Liver (tissue), 9 donors: ENCODE measurements around the gene KAT5. TPM values are rescaled to one million over a fixed set of nuclear protein-coding genes. Genes with fewer than 3 reads are reported as not detected.
A peak's percentile ranks its signal among the peaks of the same experiment; 100 is the strongest.

Experiments used
- DNase-seq: peaks from one replicate; pipeline ENCODE4 v3.0.0-alpha.2; 2017; ENCODE audit warnings: low spot score
- H3K27ac ChIP-seq, 2 donors: one replicate each; pipeline ENCODE4 v1.7.0; 2013; ENCODE audit warnings: inconsistent platforms in 2 of 2, low read length in 2 of 2, control low read depth in 1 of 2, low read depth in 1 of 2, mild to moderate bottlenecking in 1 of 2
- H3K27me3 ChIP-seq, 4 donors: one replicate each; pipeline versions ENCODE4 v1.6.1 to v1.7.0; 2013; ENCODE audit warnings: low read length in 3 of 4, inconsistent platforms in 1 of 4, mild to moderate bottlenecking in 1 of 4, moderate library complexity in 1 of 4; ENCODE audit not compliant: control insufficient read depth in 4 of 4, insufficient read depth in 4 of 4
- H3K36me3 ChIP-seq, 4 donors: one replicate each; pipeline versions ENCODE4 v1.6.1 to v1.7.0; 2013; ENCODE audit warnings: low read length in 3 of 4, mild to moderate bottlenecking in 3 of 4, low read depth in 1 of 4, moderate library complexity in 1 of 4; ENCODE audit not compliant: control insufficient read depth in 4 of 4, insufficient read depth in 3 of 4
- H3K4me1 ChIP-seq, 4 donors: one replicate each; pipeline versions ENCODE4 v1.6.1 to v1.7.0; 2013; ENCODE audit warnings: low read length in 3 of 4, mild to moderate bottlenecking in 3 of 4, moderate library complexity in 1 of 4; ENCODE audit not compliant: control insufficient read depth in 4 of 4, insufficient read depth in 4 of 4
- H3K4me3 ChIP-seq, 3 donors: one replicate each; pipeline versions ENCODE4 v1.6.1 to v1.7.0; 2013; ENCODE audit warnings: low read length in 3 of 3, control low read depth in 1 of 3, low read depth in 1 of 3, mild to moderate bottlenecking in 1 of 3
- H3K9ac ChIP-seq, 2 donors: one replicate each; pipeline ENCODE4 v1.7.0; 2013; ENCODE audit warnings: low read length in 2 of 2, mild to moderate bottlenecking in 2 of 2, moderate library complexity in 2 of 2, control low read depth in 1 of 2, low read depth in 1 of 2
- H3K9me3 ChIP-seq, 4 donors: one replicate each; pipeline versions ENCODE4 v1.6.1 to v1.7.0; 2013; ENCODE audit warnings: low read length in 3 of 4; ENCODE audit not compliant: control insufficient read depth in 4 of 4
- EGR1 ChIP-seq, 2 donors: IDR thresholded peaks; 2 replicates each; pipeline ENCODE4 v1.6.1; 2016 to 2018; ENCODE audit warnings: antibody characterized with exemption in 2 of 2, low read depth in 2 of 2
- FOXA1 ChIP-seq: IDR thresholded peaks from 2 replicates; pipeline ENCODE4 v1.6.1; 2016; ENCODE audit warnings: antibody characterized with exemption
- FOXA2 ChIP-seq: IDR thresholded peaks from 2 replicates; pipeline ENCODE4 v1.6.1; 2016; ENCODE audit warnings: antibody characterized with exemption
- GABPA ChIP-seq, 2 donors: IDR thresholded peaks in 1 of 2; conservative IDR thresholded peaks in 1 of 2; 2 replicates each; pipeline ENCODE4 v1.6.1; 2016; ENCODE audit warnings: antibody characterized with exemption in 2 of 2, mild to moderate bottlenecking in 1 of 2, moderate library complexity in 1 of 2
- HNF4A ChIP-seq, 2 donors: conservative IDR thresholded peaks; 2 replicates each; pipeline ENCODE4 v1.6.1; 2016; ENCODE audit warnings: antibody characterized with exemption in 2 of 2, mild to moderate bottlenecking in 2 of 2
- HNF4G ChIP-seq: IDR thresholded peaks from 2 replicates; pipeline ENCODE4 v1.6.1; 2016; ENCODE audit warnings: antibody characterized with exemption
- JUND ChIP-seq, 2 donors: IDR thresholded peaks; 2 replicates each; pipeline ENCODE4 v1.6.1; 2016; ENCODE audit warnings: antibody characterized with exemption in 2 of 2
- NR2F2 ChIP-seq: IDR thresholded peaks from 2 replicates; pipeline ENCODE4 v1.6.1; 2016; ENCODE audit warnings: antibody characterized with exemption
- RAD21 ChIP-seq, 2 donors: IDR thresholded peaks; 2 replicates each; pipeline ENCODE4 v1.6.1; 2016; ENCODE audit warnings: antibody characterized with exemption in 2 of 2, mild to moderate bottlenecking in 2 of 2
- RXRA ChIP-seq, 2 donors: IDR thresholded peaks; 2 replicates each; pipeline ENCODE4 v1.6.1; 2017 to 2018; ENCODE audit warnings: antibody characterized with exemption in 2 of 2, mild to moderate bottlenecking in 1 of 2
- SP1 ChIP-seq: IDR thresholded peaks from 2 replicates; pipeline ENCODE4 v1.6.1; 2018; ENCODE audit warnings: antibody characterized with exemption, mild to moderate bottlenecking
- TAF1 ChIP-seq: conservative IDR thresholded peaks from 2 replicates; pipeline ENCODE4 v1.6.1; 2016; ENCODE audit warnings: antibody characterized with exemption, mild to moderate bottlenecking
- YY1 ChIP-seq: IDR thresholded peaks from 2 replicates; pipeline ENCODE4 v1.6.1; 2016; ENCODE audit warnings: antibody characterized with exemption, mild to moderate bottlenecking
- WGBS: extraction: QIAGEN DNeasy Blood & Tissue Kit; methylation state at CpG from one replicate; pipeline ENCODE4 v1.1.7; 2013; 5-methylcytosine and 5-hydroxymethylcytosine counted together
- polyA plus RNA-seq, 2 donors: library from polyadenylated mRNA; stranded (reverse) in 1 of 2; unstranded in 1 of 2; fragments of 200-250 nt in 1 of 2; fragments of >200 nt in 1 of 2; fragmentation: Nextera tagmentation in 1 of 2; extraction: Ambion mirVana in 1 of 2; gene quantifications; one replicate each; pipeline versions ENCODE4 v1.2.1 to v1.2.3, GENCODE V29; 2013 to 2015
- total RNA-seq, 2 donors: library from RNA; depleted of rRNA; stranded (reverse); fragments of >200 nt; gene quantifications; one replicate each; pipeline ENCODE4 v1.2.3, GENCODE V29; 2014
- TF ChIP-seq, protein P1 (sequence below): IDR thresholded peaks from 2 replicates; pipeline ENCODE4 v1.6.1; 2016; ENCODE audit warnings: antibody characterized with exemption
- TF ChIP-seq, protein P2 (sequence below): IDR thresholded peaks from 2 replicates; pipeline ENCODE4 v1.6.1; 2016; ENCODE audit warnings: antibody characterized with exemption
- TF ChIP-seq, protein P3 (sequence below): fragments of 150-350 bp; IDR thresholded peaks from 2 replicates; pipeline ENCODE4 v1.5.1; 2017; ENCODE audit warnings: improper control_type of control experiment, low read depth, low read length; ENCODE audit not compliant: missing input control
- TF ChIP-seq, protein P4 (sequence below): IDR thresholded peaks from 2 replicates; pipeline ENCODE4 v1.6.1; 2016; ENCODE audit warnings: antibody characterized with exemption, mild to moderate bottlenecking
- TF ChIP-seq, protein P5 (sequence below): IDR thresholded peaks from 2 replicates; pipeline ENCODE4 v1.6.1; 2016; ENCODE audit warnings: antibody characterized with exemption
- donor health status: healthy.
- donor health status: healthy.
- donor health status: healthy.
- donor health status: healthy.
- donor health status: healthy.

KAT5 gene
- total and polyA plus RNA-seq, 4 donors, result 15.5 to 22.9 (median 18.4) TPM

- peaks cover under 1 to 18% (median 15%) of the 10 kb centered on the region in 4 donors for H3K36me3 ChIP-seq
- no peak for DNase-seq
- peak overlapping the region; percentile 100 for H3K27ac ChIP-seq
- H3K9ac ChIP-seq, result peak overlapping the region; percentile 97
- TF ChIP-seq EGR1 (IDR thresholded peaks at IDR 0.05; ENCODE audit: low read depth in 2 of 2), result peak; percentile 38 to 80
- TF ChIP-seq, protein P1, sequence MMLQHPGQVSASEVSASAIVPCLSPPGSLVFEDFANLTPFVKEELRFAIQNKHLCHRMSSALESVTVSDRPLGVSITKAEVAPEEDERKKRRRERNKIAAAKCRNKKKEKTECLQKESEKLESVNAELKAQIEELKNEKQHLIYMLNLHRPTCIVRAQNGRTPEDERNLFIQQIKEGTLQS, result no peak
- peaks cover 0 to 30% (median 16%) of the 10 kb centered on the region in 4 donors for H3K4me1 ChIP-seq
- no peaks in the 10 kb centered on the region for H3K27me3 ChIP-seq
- H3K9me3 ChIP-seq, result no peaks in the 10 kb centered on the region
- 6% methylated on average over 15 of the region's 15 CpGs for WGBS
- peak overlapping the region; percentile 83 to 100 (median 98) for H3K4me3 ChIP-seq
These were observed 48.3 kb upstream of the KAT5 start for GRCh38 chr11:65663639-65664200.

GRCh38 chr11:65672180-65672860 is 39.7 kb upstream of the KAT5 start:
- no peaks in the 10 kb centered on the region for H3K9me3 ChIP-seq
- no peaks in the 10 kb centered on the region for H3K36me3 ChIP-seq
- no peaks in the 10 kb centered on the region for H3K4me1 ChIP-seq
- no peak overlapping the region for H3K9ac ChIP-seq
- H3K27ac ChIP-seq, result no peak overlapping the region
- H3K27me3 ChIP-seq, result no peaks in the 10 kb centered on the region
- no peak for DNase-seq
- TF ChIP-seq JUND (IDR thresholded peaks at IDR 0.05) (no peak), HNF4A (conservative IDR thresholded peaks at IDR 0.05) (no peak), GABPA (IDR thresholded peaks at IDR 0.05 in 1 of 2, conservative IDR thresholded peaks at IDR 0.05 in 1 of 2) (no peak), NR2F2 (no peak), YY1 (no peak), FOXA1 (no peak), EGR1 (IDR thresholded peaks at IDR 0.05; ENCODE audit: low read depth in 2 of 2) (no peak), HNF4G (no peak), TAF1 (no peak), RAD21 (IDR thresholded peaks at IDR 0.05) (no peak), FOXA2 (no peak), SP1 (no peak), RXRA (IDR thresholded peaks at IDR 0.05) (no peak)
- TF ChIP-seq, protein P2, sequence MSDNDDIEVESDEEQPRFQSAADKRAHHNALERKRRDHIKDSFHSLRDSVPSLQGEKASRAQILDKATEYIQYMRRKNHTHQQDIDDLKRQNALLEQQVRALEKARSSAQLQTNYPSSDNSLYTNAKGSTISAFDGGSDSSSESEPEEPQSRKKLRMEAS, result no peak
- TF ChIP-seq, protein P3, sequence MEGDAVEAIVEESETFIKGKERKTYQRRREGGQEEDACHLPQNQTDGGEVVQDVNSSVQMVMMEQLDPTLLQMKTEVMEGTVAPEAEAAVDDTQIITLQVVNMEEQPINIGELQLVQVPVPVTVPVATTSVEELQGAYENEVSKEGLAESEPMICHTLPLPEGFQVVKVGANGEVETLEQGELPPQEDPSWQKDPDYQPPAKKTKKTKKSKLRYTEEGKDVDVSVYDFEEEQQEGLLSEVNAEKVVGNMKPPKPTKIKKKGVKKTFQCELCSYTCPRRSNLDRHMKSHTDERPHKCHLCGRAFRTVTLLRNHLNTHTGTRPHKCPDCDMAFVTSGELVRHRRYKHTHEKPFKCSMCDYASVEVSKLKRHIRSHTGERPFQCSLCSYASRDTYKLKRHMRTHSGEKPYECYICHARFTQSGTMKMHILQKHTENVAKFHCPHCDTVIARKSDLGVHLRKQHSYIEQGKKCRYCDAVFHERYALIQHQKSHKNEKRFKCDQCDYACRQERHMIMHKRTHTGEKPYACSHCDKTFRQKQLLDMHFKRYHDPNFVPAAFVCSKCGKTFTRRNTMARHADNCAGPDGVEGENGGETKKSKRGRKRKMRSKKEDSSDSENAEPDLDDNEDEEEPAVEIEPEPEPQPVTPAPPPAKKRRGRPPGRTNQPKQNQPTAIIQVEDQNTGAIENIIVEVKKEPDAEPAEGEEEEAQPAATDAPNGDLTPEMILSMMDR, result no peak
- TF ChIP-seq, protein P4, sequence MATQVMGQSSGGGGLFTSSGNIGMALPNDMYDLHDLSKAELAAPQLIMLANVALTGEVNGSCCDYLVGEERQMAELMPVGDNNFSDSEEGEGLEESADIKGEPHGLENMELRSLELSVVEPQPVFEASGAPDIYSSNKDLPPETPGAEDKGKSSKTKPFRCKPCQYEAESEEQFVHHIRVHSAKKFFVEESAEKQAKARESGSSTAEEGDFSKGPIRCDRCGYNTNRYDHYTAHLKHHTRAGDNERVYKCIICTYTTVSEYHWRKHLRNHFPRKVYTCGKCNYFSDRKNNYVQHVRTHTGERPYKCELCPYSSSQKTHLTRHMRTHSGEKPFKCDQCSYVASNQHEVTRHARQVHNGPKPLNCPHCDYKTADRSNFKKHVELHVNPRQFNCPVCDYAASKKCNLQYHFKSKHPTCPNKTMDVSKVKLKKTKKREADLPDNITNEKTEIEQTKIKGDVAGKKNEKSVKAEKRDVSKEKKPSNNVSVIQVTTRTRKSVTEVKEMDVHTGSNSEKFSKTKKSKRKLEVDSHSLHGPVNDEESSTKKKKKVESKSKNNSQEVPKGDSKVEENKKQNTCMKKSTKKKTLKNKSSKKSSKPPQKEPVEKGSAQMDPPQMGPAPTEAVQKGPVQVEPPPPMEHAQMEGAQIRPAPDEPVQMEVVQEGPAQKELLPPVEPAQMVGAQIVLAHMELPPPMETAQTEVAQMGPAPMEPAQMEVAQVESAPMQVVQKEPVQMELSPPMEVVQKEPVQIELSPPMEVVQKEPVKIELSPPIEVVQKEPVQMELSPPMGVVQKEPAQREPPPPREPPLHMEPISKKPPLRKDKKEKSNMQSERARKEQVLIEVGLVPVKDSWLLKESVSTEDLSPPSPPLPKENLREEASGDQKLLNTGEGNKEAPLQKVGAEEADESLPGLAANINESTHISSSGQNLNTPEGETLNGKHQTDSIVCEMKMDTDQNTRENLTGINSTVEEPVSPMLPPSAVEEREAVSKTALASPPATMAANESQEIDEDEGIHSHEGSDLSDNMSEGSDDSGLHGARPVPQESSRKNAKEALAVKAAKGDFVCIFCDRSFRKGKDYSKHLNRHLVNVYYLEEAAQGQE, result no peak
- TF ChIP-seq, protein P5, sequence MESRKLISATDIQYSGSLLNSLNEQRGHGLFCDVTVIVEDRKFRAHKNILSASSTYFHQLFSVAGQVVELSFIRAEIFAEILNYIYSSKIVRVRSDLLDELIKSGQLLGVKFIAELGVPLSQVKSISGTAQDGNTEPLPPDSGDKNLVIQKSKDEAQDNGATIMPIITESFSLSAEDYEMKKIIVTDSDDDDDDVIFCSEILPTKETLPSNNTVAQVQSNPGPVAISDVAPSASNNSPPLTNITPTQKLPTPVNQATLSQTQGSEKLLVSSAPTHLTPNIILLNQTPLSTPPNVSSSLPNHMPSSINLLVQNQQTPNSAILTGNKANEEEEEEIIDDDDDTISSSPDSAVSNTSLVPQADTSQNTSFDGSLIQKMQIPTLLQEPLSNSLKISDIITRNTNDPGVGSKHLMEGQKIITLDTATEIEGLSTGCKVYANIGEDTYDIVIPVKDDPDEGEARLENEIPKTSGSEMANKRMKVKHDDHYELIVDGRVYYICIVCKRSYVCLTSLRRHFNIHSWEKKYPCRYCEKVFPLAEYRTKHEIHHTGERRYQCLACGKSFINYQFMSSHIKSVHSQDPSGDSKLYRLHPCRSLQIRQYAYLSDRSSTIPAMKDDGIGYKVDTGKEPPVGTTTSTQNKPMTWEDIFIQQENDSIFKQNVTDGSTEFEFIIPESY, result no peak
- TF ChIP-seq, protein P1, result no peak
- no peak overlapping the region for H3K4me3 ChIP-seq
